IMR-90 (cell line): ENCODE data around the gene RYR2.

Experiments
- CEBPB ChIP-seq: IDR thresholded peaks from 2 replicates; pipeline ENCODE4 v1.6.1; 2012; ENCODE audit warnings: low read depth, low read length, improper control_type of control experiment
- FOS ChIP-seq: fragments of 150-350 bp; IDR thresholded peaks from 2 replicates; pipeline ENCODE4 v1.6.1; 2016; ENCODE audit warnings: low read depth, low read length
- MAZ ChIP-seq: IDR thresholded peaks from 2 replicates; pipeline ENCODE4 v1.6.1; 2012; ENCODE audit warnings: low read depth, mild to moderate bottlenecking, low read length, improper control_type of control experiment, moderate library complexity, borderline replicate concordance
- POLR2A ChIP-seq: IDR thresholded peaks from 2 replicates; pipeline ENCODE4 v1.6.1; 2012; ENCODE audit warnings: mild to moderate bottlenecking, low read depth, low read length
- RAD21 ChIP-seq: IDR thresholded peaks from 2 replicates; pipeline ENCODE4 v1.6.1; 2012; ENCODE audit warnings: low read length, improper control_type of control experiment
- RFX5 ChIP-seq: IDR thresholded peaks from 2 replicates; pipeline ENCODE4 v1.8.0; 2012; ENCODE audit warnings: low read depth, mild to moderate bottlenecking, low read length, moderate library complexity
- SMC3 ChIP-seq: fragments of 150-350 bp; IDR thresholded peaks from 2 replicates; pipeline ENCODE4 v1.6.1; 2016; ENCODE audit warnings: low read depth, mild to moderate bottlenecking, antibody characterized with exemption, low read length, moderate library complexity
- USF2 ChIP-seq: fragments of 150-350 bp; IDR thresholded peaks from 2 replicates; pipeline ENCODE4 v1.6.1; 2017; ENCODE audit warnings: mild to moderate bottlenecking, antibody characterized with exemption, low read length, low read depth
- TF ChIP-seq, protein P1 (sequence below): conservative IDR thresholded peaks from 2 replicates; pipeline ENCODE4 v1.5.1; 2012; ENCODE audit warnings: mild to moderate bottlenecking, low read depth, low read length, improper control_type of control experiment

DNA sequence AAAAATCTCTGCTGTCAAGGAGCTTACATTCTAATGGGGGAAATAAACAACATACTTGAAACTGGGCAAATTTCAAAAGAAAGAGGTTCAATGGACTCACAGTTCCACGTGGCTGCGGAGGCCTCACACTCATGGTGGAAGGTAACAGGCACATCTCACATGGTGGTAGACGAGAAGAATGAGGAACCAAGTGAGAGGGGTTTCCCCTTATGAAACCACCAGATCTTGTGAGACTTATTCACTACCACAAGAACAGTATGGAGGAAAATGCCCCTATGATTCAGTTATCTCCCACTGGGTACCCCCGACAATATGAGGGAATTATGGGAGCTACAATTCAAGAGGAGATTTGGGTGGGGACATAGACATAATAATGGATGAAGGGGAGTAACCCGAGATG is 622.4 kb downstream of the RYR2 start:
- TF ChIP-seq, protein P1, sequence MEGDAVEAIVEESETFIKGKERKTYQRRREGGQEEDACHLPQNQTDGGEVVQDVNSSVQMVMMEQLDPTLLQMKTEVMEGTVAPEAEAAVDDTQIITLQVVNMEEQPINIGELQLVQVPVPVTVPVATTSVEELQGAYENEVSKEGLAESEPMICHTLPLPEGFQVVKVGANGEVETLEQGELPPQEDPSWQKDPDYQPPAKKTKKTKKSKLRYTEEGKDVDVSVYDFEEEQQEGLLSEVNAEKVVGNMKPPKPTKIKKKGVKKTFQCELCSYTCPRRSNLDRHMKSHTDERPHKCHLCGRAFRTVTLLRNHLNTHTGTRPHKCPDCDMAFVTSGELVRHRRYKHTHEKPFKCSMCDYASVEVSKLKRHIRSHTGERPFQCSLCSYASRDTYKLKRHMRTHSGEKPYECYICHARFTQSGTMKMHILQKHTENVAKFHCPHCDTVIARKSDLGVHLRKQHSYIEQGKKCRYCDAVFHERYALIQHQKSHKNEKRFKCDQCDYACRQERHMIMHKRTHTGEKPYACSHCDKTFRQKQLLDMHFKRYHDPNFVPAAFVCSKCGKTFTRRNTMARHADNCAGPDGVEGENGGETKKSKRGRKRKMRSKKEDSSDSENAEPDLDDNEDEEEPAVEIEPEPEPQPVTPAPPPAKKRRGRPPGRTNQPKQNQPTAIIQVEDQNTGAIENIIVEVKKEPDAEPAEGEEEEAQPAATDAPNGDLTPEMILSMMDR: no peak
- TF ChIP-seq POLR2A: no peak
- no peak for TF ChIP-seq RFX5
- no peak for TF ChIP-seq MAZ
- no peak for TF ChIP-seq RAD21
- no peak for TF ChIP-seq SMC3
- TF ChIP-seq FOS: no peak
- TF ChIP-seq USF2: no peak
- no peak for TF ChIP-seq CEBPB
